GM12875 (cell line): Measurements from ENCODE around the gene PPM1E.

Experiments used
- H3K4me3 ChIP-seq: one replicate; pipeline ENCODE4 v1.5.1; 2011; ENCODE audit warnings: low read depth, low read length, control low read depth
- CTCF ChIP-seq: IDR thresholded peaks from 2 replicates; pipeline ENCODE4 v1.5.1; 2011; ENCODE audit warnings: low read depth, mild to moderate bottlenecking, control low read depth, inconsistent platforms, low read length, moderate library complexity, borderline replicate concordance; ENCODE audit not compliant: insufficient read depth

PPM1E gene

DNA sequence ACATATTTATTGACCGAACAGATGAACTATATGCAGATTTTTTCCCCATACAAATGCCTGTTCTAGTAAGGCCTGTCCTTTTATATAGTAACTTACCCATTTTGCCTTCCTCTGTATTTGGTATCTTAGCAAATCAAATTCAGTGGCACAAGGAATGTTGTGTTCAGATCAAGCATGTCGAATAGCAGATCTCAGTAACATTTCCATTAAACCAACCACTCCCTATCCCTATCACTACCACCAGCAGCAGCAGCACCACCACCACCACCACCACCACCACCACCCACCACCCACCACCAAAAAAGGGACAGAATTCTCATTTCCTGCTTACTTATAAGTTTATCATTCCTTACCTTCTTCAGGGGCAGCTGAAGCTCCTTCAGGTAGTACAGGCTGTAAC is 256.3 kb downstream of the PPM1E start:
- no peak overlapping the region for H3K4me3 ChIP-seq
- no peak for TF ChIP-seq CTCF

DNA sequence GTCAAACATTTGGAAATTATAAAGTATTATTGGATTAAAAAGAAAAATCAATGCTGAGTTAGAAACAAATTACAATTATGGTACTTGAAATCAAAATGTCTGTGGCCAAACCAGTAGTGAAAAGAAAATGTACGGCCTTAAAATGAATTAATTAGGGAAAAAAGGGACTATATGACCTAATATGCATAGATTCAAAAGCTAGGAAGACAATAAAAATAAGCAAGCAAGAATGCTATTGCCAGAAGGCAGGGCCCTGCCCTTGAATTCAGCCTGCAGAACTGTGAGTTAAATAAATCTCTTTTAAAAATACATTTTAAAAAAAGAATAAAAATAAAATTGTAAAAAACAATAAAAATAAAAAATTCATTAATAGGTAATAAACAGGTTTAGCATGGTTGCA is 262.4 kb downstream of the PPM1E start:
- no peak for TF ChIP-seq CTCF
- no peak overlapping the region for H3K4me3 ChIP-seq

DNA sequence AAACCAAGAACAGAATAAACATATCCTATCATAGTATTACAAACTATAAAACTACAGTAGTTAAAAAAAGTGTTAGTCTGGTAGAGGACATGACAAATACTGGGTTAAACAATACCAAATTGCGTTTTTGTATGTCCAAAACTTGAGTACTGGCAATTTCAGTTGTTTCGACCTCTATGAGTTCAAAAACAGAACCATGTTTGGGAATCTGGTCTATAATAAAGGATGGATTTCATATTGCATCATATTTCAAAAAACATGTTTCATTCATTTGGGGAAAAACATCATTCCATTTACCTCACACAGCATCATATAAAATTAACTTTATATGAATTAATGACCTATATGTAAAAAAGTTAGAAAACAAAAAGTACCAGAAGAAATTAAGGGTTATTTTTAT is 269.3 kb downstream of the PPM1E start:
- H3K4me3 ChIP-seq, result no peak overlapping the region
- TF ChIP-seq CTCF, result no peak

DNA sequence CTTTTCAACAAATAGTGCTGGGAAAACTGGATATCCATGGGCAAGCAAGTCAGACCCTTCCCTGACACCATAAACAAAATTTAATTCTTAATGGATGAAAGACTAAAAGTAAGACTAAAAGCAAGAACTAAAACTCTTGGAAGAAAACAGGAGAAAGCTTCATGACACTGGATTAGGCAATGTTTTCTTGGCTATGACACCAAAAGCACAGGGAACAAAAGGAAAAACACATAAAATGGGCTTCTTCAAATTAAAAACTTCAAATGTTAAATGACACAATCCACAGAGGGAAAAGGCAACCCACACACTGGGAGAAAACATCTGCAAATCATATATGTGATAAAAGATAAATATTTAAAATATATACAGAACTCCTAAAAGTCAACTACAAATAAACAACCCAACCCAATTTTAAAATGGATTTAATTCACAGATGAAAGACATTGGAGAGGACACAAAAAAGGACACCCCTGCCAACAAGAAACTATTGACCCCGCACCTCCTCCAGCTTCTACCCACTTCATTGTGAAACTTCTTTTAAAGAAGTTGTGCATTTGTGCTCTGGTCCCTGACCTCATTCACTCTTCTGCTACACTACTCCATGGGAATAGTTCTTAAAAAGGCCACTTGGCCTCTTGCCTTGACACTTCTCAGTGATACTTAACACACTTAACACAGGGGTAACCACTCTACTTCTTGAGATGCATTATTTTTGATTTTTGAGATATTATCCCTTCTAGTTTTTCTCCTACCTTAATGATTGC is 270.7 kb downstream of the PPM1E start:
- no peak for TF ChIP-seq CTCF
- H3K4me3 ChIP-seq, result no peak overlapping the region

GRCh38 chr17:59027750-59028149 is 272.1 kb downstream of the PPM1E start:
- no peak for TF ChIP-seq CTCF
- H3K4me3 ChIP-seq, result no peak overlapping the region

- no peak overlapping the region for H3K4me3 ChIP-seq
- no peak for TF ChIP-seq CTCF
Measured at GRCh38 chr17:59028328-59028727, 272.7 kb downstream of the PPM1E start.

- TF ChIP-seq CTCF, result no peak
- no peak overlapping the region for H3K4me3 ChIP-seq
Measured at GRCh38 chr17:59030811-59031210, 275.2 kb downstream of the PPM1E start.
